SK-N-SH (cell line): ENCODE data around the gene SEC14L1. TPM values are rescaled to one million over a fixed set of nuclear protein-coding genes. Genes with fewer than 3 reads are reported as not detected.
A peak's percentile ranks its signal among the peaks of the same experiment; 100 is the strongest.

ENCODE experiments used
- CTCF ChIA-PET: fragments of 300-600, 350-600 bp; formaldehyde crosslinking; extraction: SDS; loops from one replicate; lab custom pipeline; 2021; lab: Yijun Ruan, JAX
- POLR2A ChIA-PET: fragments of 350-600 bp; sonication (Branson Sonifier 250); formaldehyde crosslinking; extraction: SDS; loops from one replicate; lab custom pipeline; 2020; ENCODE audit warnings: antibody characterized with exemption, inconsistent platforms; lab: Yijun Ruan, JAX
- DNase-seq: peaks from one replicate; pipeline ENCODE4 v3.0.0; 2012
- H2AFZ ChIP-seq: fragments of 200-600 bp; sonication (generic); 2 replicates; pipeline ENCODE4 v1.8.1; 2016; ENCODE audit warnings: antibody characterized with exemption, mild to moderate bottlenecking, low read depth
- H3F3A ChIP-seq: fragments of 200-600 bp; sonication (generic); replicated peaks from 2 replicates; pipeline ENCODE3; 2016; ENCODE audit warnings: antibody characterized with exemption, mild to moderate bottlenecking; ENCODE audit not compliant: insufficient read depth
- H3K27ac ChIP-seq, 2 experiments: fragments of 200-500 bp in 1 of 2; fragments of 200-600 bp in 1 of 2; sonication (Bioruptor generic) in 1 of 2; sonication (generic), shearing (Covaris generic) in 1 of 2; 2 replicates each; pipeline versions ENCODE4 v1.5.1 to v1.6.1; 2014 to 2016; ENCODE audit warnings: low read depth in 2 of 2, inconsistent platforms in 1 of 2, low read length in 1 of 2, mild to moderate bottlenecking in 1 of 2, mixed read lengths in 1 of 2
- H3K27me3 ChIP-seq: fragments of 200-600 bp; sonication (generic), shearing (Covaris generic); 2 replicates; pipeline ENCODE4 v1.6.1; 2016; ENCODE audit warnings: mixed run types; ENCODE audit not compliant: insufficient read depth
- H3K36me3 ChIP-seq, 2 experiments: fragments of 200-500 bp in 1 of 2; fragments of 200-600 bp in 1 of 2; sonication (Bioruptor generic) in 1 of 2; sonication (generic) in 1 of 2; replicated peaks in 1 of 2; 2 replicates each; pipeline versions ENCODE3 to v1.5.1; 2014 to 2016; ENCODE audit warnings: low read length in 1 of 2, mild to moderate bottlenecking in 1 of 2; ENCODE audit not compliant: insufficient read depth in 2 of 2, control insufficient read depth in 1 of 2
- H3K4me1 ChIP-seq, 2 experiments: fragments of 200-500 bp in 1 of 2; fragments of 200-600 bp in 1 of 2; sonication (Bioruptor generic) in 1 of 2; sonication (generic), shearing (Covaris generic) in 1 of 2; 2 replicates each; pipeline versions ENCODE4 v1.5.1 to v1.6.1; 2014 to 2016; ENCODE audit warnings: low read depth in 1 of 2, low read length in 1 of 2, mixed run types in 1 of 2; ENCODE audit not compliant: insufficient read depth in 2 of 2, control insufficient read depth in 1 of 2
- H3K4me2 ChIP-seq: fragments of 200-600 bp; sonication (generic), shearing (Covaris generic); 2 replicates; pipeline ENCODE4 v1.6.1; 2017; ENCODE audit warnings: mixed run types
- H3K4me3 ChIP-seq, 2 experiments: fragments of 200-500 bp in 1 of 2; fragments of 200-600 bp in 1 of 2; sonication (Bioruptor generic) in 1 of 2; sonication (generic), shearing (Covaris generic) in 1 of 2; 2 replicates each; pipeline versions ENCODE4 v1.5.1 to v1.8.1; 2014 to 2016; ENCODE audit warnings: low read depth in 2 of 2, inconsistent platforms in 1 of 2, low read length in 1 of 2, mild to moderate bottlenecking in 1 of 2, mixed read lengths in 1 of 2, moderate library complexity in 1 of 2
- H3K79me2 ChIP-seq: fragments of 200-600 bp; sonication (generic); 2 replicates; pipeline ENCODE4 v1.8.1; 2017; ENCODE audit warnings: mild to moderate bottlenecking; ENCODE audit not compliant: insufficient read depth
- H3K9ac ChIP-seq: fragments of 200-600 bp; sonication (generic); 2 replicates; pipeline ENCODE4 v1.6.1; 2017; ENCODE audit warnings: mixed run types
- H3K9me2 ChIP-seq: fragments of 200-600 bp; sonication (generic); 2 replicates; pipeline ENCODE4 v1.6.1; 2017; ENCODE audit warnings: mixed run types
- H3K9me3 ChIP-seq: fragments of 200-600 bp; sonication (generic); 2 replicates; pipeline ENCODE4 v1.6.1; 2017; ENCODE audit warnings: mixed run types, mild to moderate bottlenecking, moderate library complexity
- H4K20me1 ChIP-seq: fragments of 200-600 bp; sonication (generic); 2 replicates; pipeline ENCODE4 v1.6.1; 2017; ENCODE audit warnings: mild to moderate bottlenecking, mixed run types; ENCODE audit not compliant: insufficient read depth
- CTCF ChIP-seq: fragments of 200-600 bp; sonication (generic); IDR thresholded peaks from 2 replicates; pipeline ENCODE4 v1.6.1; 2017; ENCODE audit warnings: antibody characterized with exemption, mild to moderate bottlenecking, moderate library complexity
- EP300 ChIP-seq, 2 experiments: IDR thresholded peaks; 2 replicates each; pipeline versions ENCODE4 v1.4.0 to v1.6.1; 2012; ENCODE audit warnings: borderline replicate concordance in 1 of 2, low read depth in 1 of 2, low read length in 1 of 2
- EZH2phosphoT487 ChIP-seq: fragments of 200-600 bp; sonication (generic); IDR thresholded peaks from 2 replicates; pipeline ENCODE4 v1.6.1; 2017; ENCODE audit warnings: low read depth, mixed run types, mild to moderate bottlenecking, antibody characterized with exemption, moderate library complexity, borderline replicate concordance
- FOXJ3 ChIP-seq: sonication (generic); formaldehyde crosslinking; IDR thresholded peaks from 2 replicates; pipeline ENCODE4 v1.5.1; 2020; ENCODE audit warnings: mild to moderate bottlenecking, missing genetic modification reagents
- IRF3 ChIP-seq: fragments of 150-350 bp; IDR thresholded peaks from 2 replicates; pipeline ENCODE4 v1.6.1; 2016; ENCODE audit warnings: mild to moderate bottlenecking, low read depth, low read length
- JUND ChIP-seq: IDR thresholded peaks from 2 replicates; pipeline ENCODE4 v1.4.0; 2012
- MAX ChIP-seq: IDR thresholded peaks from 2 replicates; pipeline ENCODE4 v1.4.0; 2012; ENCODE audit warnings: low read depth
- MEF2A ChIP-seq: IDR thresholded peaks from 2 replicates; pipeline ENCODE4 v1.4.0; 2012; ENCODE audit warnings: low read depth, borderline replicate concordance
- NRF1 ChIP-seq: IDR thresholded peaks from 2 replicates; pipeline ENCODE4 v1.6.1; 2012; ENCODE audit warnings: low read depth, mild to moderate bottlenecking, low read length
- RAD21 ChIP-seq: IDR thresholded peaks from 2 replicates; pipeline ENCODE4 v1.6.1; 2012; ENCODE audit warnings: mild to moderate bottlenecking, low read length
- RXRA ChIP-seq: IDR thresholded peaks from 2 replicates; pipeline ENCODE4 v1.4.0; 2012; ENCODE audit warnings: low read depth, mild to moderate bottlenecking, borderline replicate concordance
- USF1 ChIP-seq: IDR thresholded peaks from 2 replicates; pipeline ENCODE4 v1.4.0; 2012; ENCODE audit warnings: low read depth, borderline replicate concordance
- USF2 ChIP-seq: fragments of 150-350 bp; IDR thresholded peaks from 2 replicates; pipeline ENCODE4 v1.6.1; 2017; ENCODE audit warnings: antibody characterized with exemption, low read length, low read depth, borderline replicate concordance
- ZBTB33 ChIP-seq: IDR thresholded peaks from 2 replicates; pipeline ENCODE4 v1.4.0; 2012; ENCODE audit warnings: low read depth, borderline replicate concordance
- WGBS: methylation state at CpG from one replicate; pipeline ENCODE4 v1.1.6; 2017; ENCODE audit warnings: low lambda C conversion rate; 5-methylcytosine and 5-hydroxymethylcytosine counted together
- polyA plus RNA-seq, 3 experiments: library from polyadenylated mRNA; depleted of rRNA; stranded (reverse); fragments of >200 nt; gene quantifications; 2 replicates each; pipeline ENCODE4 v1.2.3, GENCODE V29; 2012

The SEC14L1 gene
- polyA plus RNA-seq, 1 of the 3 experiments (the other 2 are of a cell fraction), result 62.4 TPM

- H3K27ac ChIP-seq, result no peak overlapping the region
- no peak overlapping the region for H3K9ac ChIP-seq
- H3F3A ChIP-seq, result peaks cover 26% of the 10 kb centered on the region
- ChIA-PET POLR2A (no interaction called here), CTCF (interaction anchor here (0.7 to 5.0 kb wide), 6 partner anchors 9 to 148 kb away, joined by 3 to 19 read pairs (median 4); no protein-coding TSS in a partner anchor)
- no peaks in the 10 kb centered on the region for H3K4me1 ChIP-seq
- WGBS, result 71% methylated on average over 9 of the region's 9 CpGs
- no peaks in the 10 kb centered on the region for H3K9me3 ChIP-seq
- peaks cover 12 to 27% of the 10 kb centered on the region in 2 experiments for H3K36me3 ChIP-seq
- H3K4me2 ChIP-seq, result no peak overlapping the region
- no peak overlapping the region for H2AFZ ChIP-seq
- H3K4me3 ChIP-seq, result no peak overlapping the region
- 0 out of 2 replicates have a peak, but pooled peaks cover 4% of the 10 kb centered on the region for H3K79me2 ChIP-seq
- H3K27me3 ChIP-seq, result no peaks in the 10 kb centered on the region
- no peaks in the 10 kb centered on the region for H3K9me2 ChIP-seq
- no peak for DNase-seq
- H4K20me1 ChIP-seq, result no peaks in the 10 kb centered on the region
- no peak for TF ChIP-seq CTCF
- TF ChIP-seq USF2, result no peak
- no peak for TF ChIP-seq FOXJ3 (CRISPR knock-in tag)
- 0 out of 2 replicates have a peak, but pooled peaks have one; percentile 14 for TF ChIP-seq MAX
- peak; percentile 63; the same call in 1 of the 2 replicates for TF ChIP-seq USF1
- no peak for TF ChIP-seq RAD21
Observed at GRCh38 chr17:77098884-77099545, 41.8 kb upstream of the SEC14L1 start.

- Histone ChIP-seq H3K4me3 (no peak overlapping the region), H3F3A (peaks cover 20% of the 10 kb centered on the region), H3K4me2 (no peak overlapping the region), H3K9ac (no peak overlapping the region), H3K9me2 (no peaks in the 10 kb centered on the region), H3K9me3 (no peaks in the 10 kb centered on the region), H4K20me1 (no peaks in the 10 kb centered on the region), H3K79me2 (0 out of 2 replicates have a peak, but pooled peaks cover 1% of the 10 kb centered on the region), H3K27me3 (no peaks in the 10 kb centered on the region), H3K4me1 (no peaks in the 10 kb centered on the region), H3K27ac (no peak overlapping the region), H3K36me3 (peaks cover 9 to 18% of the 10 kb centered on the region in 2 experiments), H2AFZ (no peak overlapping the region)
- TF ChIP-seq JUND (no peak), ZBTB33 (no peak), EP300 (IDR thresholded peaks at IDR 0.05; ENCODE audit: borderline replicate concordance in 1 of 2, low read depth in 1 of 2, low read length in 1 of 2) (no peak), USF1 (no peak), IRF3 (no peak), EZH2phosphoT487 (no peak), MEF2A (no peak), RXRA (no peak), NRF1 (no peak), FOXJ3 (CRISPR knock-in tag) (no peak)
- ChIA-PET CTCF (interaction anchor here (2.1 to 5.0 kb wide), 3 partner anchors 11 to 147 kb away, joined by 7 to 19 read pairs (median 16); no protein-coding TSS in a partner anchor), POLR2A (no interaction called here)
- 96% methylated on average over 15 of the region's 15 CpGs for WGBS
- no peak for DNase-seq
Observed at GRCh38 chr17:77099997-77100396, 40.8 kb upstream of the SEC14L1 start.
